GM12864 (cell line): ENCODE data around the gene RAB3C.
A peak's percentile ranks its signal among the peaks of the same experiment; 100 is the strongest.

Experiments used
- DNase-seq: peaks from one replicate; pipeline ENCODE4 v3.0.0-alpha.2; 2011; ENCODE audit warnings: low read depth
- H3K4me3 ChIP-seq: 2 replicates; pipeline ENCODE4 v1.5.1; 2011; ENCODE audit warnings: mild to moderate bottlenecking, low read depth, low read length, control low read depth
- CTCF ChIP-seq: IDR thresholded peaks from 2 replicates; pipeline ENCODE4 v1.5.1; 2011; ENCODE audit warnings: low read depth, mild to moderate bottlenecking, moderate library complexity, low read length, control low read depth, inconsistent platforms; ENCODE audit errors: missing control alignments

Gene RAB3C

DNA sequence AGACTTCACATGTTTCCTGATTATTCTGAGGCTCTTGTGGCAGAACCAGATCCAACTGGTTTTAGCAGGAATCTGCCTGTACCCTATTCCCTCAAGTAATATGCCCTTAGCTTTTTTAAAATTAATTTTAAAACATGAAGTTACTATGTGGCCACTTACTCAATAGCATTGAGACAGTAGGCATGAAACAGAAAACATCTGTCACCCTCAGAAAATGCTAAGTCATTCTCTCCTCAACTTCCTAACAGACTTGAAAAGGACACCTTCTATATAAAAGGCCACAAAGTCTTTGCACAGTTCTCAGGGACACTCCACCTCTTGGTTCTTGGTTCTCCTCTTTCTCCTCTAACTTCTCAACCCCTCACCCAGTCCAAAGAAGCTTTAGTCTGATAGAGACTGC lies 277.8 kb downstream of the RAB3C start:
- H3K4me3 ChIP-seq, result no peak overlapping the region

DNA sequence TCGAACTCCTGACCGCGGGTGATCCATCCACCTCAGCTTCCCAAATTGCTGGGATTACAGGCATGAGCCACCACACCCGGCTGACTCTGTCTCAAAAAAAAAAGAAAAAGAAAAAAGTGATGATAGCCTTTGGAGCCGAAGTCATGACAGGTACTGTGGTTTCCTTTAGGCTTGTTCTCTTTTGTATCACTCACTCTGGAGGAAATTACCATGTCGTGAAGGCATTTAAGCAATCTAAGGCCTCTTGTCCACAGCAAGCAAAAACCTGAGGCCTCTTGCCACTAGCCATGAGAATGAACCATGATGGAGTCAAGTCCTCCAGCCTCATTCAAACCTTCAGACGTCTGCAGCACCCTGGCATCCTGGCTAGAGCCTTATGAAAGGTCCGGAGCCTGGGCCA lies 286.1 kb downstream of the RAB3C start:
- no peak for TF ChIP-seq CTCF
- H3K4me3 ChIP-seq, result no peak overlapping the region
- no peak for DNase-seq

More for the DNA sequence above, 277.8 kb downstream of the RAB3C start:
- no peak for TF ChIP-seq CTCF
- no peak for DNase-seq

GRCh38 chr5:58871648-58872242 lies 288.9 kb downstream of the RAB3C start:
- TF ChIP-seq CTCF, result peak; percentile 54
- DNase-seq, result no peak
- no peak overlapping the region for H3K4me3 ChIP-seq

DNA sequence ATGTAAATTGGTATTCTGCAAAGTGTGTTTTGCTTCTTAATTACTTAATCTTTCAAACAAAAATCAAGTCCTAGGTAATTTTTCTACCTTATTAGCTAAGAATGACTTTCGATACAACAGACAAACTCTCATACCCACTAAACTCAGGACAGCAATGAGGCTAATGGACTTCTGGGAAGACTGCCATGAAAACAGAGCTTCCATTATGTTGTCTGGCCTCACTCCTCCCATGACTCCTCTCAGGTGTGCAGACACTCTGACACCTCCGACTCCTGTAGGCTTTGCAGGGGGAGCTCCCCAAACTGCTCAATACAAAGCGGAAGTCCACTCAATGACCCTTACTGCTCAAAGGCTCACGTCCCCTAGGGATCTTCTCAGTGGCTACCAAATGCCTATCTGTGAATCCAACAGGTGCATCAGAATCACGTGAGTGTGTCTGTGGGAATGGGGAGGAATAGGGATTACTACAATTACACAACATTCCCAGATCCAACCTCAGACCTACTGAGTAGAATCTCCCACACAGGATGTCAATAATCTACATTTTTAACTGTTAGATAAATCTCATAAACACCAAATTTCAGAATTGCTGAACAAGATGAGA lies 289.9 kb downstream of the RAB3C start:
- DNase-seq, result no peak
- no peak overlapping the region for H3K4me3 ChIP-seq
- no peak for TF ChIP-seq CTCF

DNA sequence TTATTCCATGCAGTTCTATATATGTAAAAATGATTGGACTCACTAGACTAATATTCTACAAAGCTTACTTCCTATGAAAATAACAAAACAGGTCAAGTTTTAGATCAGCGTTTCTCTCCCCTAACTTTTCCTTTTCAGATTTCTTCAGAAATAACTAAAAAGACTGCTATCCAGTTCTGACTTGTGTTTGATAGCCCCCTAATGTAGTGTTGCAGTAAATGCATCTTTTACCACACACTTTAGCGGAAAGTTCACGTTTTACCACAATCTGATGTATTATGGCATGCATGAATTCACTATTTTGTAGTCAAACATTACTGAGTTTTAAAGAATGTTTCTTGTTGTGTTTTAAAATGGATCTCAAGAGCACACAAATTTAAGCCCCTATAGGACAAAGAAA lies 292.7 kb downstream of the RAB3C start:
- no peak for TF ChIP-seq CTCF
- no peak overlapping the region for H3K4me3 ChIP-seq
- DNase-seq, result no peak

GRCh38 chr5:58885260-58885659 lies 302.4 kb downstream of the RAB3C start:
- no peak for DNase-seq

More at GRCh38 chr5:58885260-58885659, 302.4 kb downstream of the RAB3C start:
- no peak overlapping the region for H3K4me3 ChIP-seq
- TF ChIP-seq CTCF, result no peak
